H4 (cell line): Measurements from ENCODE around the gene PI4K2A. TPM values are rescaled to one million over a fixed set of nuclear protein-coding genes. Genes with fewer than 3 reads are reported as not detected.
"Not testable (repeated sequence)": the region's sequence is repeated elsewhere in the genome, so short reads cannot be mapped to it uniquely, and the experiment has no call there.

Source experiments
- DNase-seq: peaks from one replicate; pipeline ENCODE4 v3.0.0-alpha.2; 2015; ENCODE audit warnings: low spot score
- total RNA-seq: library from RNA; depleted of rRNA; stranded (reverse); fragments of >200 nt; shearing (Covaris generic); gene quantifications from 2 replicates; pipeline ENCODE4 v1.2.3, GENCODE V29; 2014

PI4K2A gene
- total RNA-seq, 1 experiment from 2014 or later = 10.9 TPM

- DNase-seq = no peak
These were observed 9.4 kb upstream of the PI4K2A start for GRCh38 chr10:97631098-97631497.

GRCh38 chr10:97632949-97633884, 7.3 kb upstream of the PI4K2A start, which contains the start of gene MORN4:
TSS of gene MORN4 (minus strand) at chr10:97633500. CDS start at chr10:97619653, 13,847 bp downstream.
- DNase-seq = peak; percentile 88

- DNase-seq = no peak
These were observed 6.5 kb upstream of the PI4K2A start for GRCh38 chr10:97633921-97634320.

GRCh38 chr10:97635577-97635976, 4.9 kb upstream of the PI4K2A start:
- DNase-seq = no peak

GRCh38 chr10:97639090-97639489, 1.4 kb upstream of the PI4K2A start:
- DNase-seq = not testable (repeated sequence)

- no peak for DNase-seq
These were observed 669 bp downstream of the PI4K2A start for GRCh38 chr10:97640868-97641811.

- DNase-seq = not testable (repeated sequence)
These were observed 2.1 kb downstream of the PI4K2A start for GRCh38 chr10:97642471-97643159.

GRCh38 chr10:97643441-97643985, 3.0 kb downstream of the PI4K2A start:
- DNase-seq = no peak

- no peak for DNase-seq
These were observed 4.5 kb downstream of the PI4K2A start for GRCh38 chr10:97644936-97645335.

GRCh38 chr10:97647556-97647955, 7.1 kb downstream of the PI4K2A start:
- no peak for DNase-seq

- peak; percentile 72 for DNase-seq
These were observed 8.3 kb downstream of the PI4K2A start for GRCh38 chr10:97648562-97649404.

- not testable (repeated sequence) for DNase-seq
These were observed 8.9 kb downstream of the PI4K2A start for GRCh38 chr10:97649405-97649750.

- DNase-seq = no peak
These were observed 10.3 kb downstream of the PI4K2A start for GRCh38 chr10:97650726-97651125.

- no peak for DNase-seq
These were observed 11.3 kb downstream of the PI4K2A start for GRCh38 chr10:97651773-97652172.

GRCh38 chr10:97656777-97657176, 16.3 kb downstream of the PI4K2A start:
- no peak for DNase-seq

- DNase-seq = peak; percentile 45
These were observed 19.1 kb downstream of the PI4K2A start for GRCh38 chr10:97659589-97659988.

GRCh38 chr10:97664282-97664850, 23.9 kb downstream of the PI4K2A start:
- DNase-seq = no peak

- DNase-seq = no peak
These were observed 26.5 kb downstream of the PI4K2A start for GRCh38 chr10:97666992-97667391.

- DNase-seq = no peak
These were observed 27.0 kb downstream of the PI4K2A start for GRCh38 chr10:97667463-97667862.

GRCh38 chr10:97669571-97669970, 29.1 kb downstream of the PI4K2A start:
- DNase-seq = no peak
